ENCODE results near the gene LRFN3. TPM values are rescaled to one million over a fixed set of nuclear protein-coding genes. Genes with fewer than 3 reads are reported as not detected.
"Not testable (repeated sequence)": the region's sequence is repeated elsewhere in the genome, so short reads cannot be mapped to it uniquely, and the experiment has no call there.

The LRFN3 gene
- polyA plus RNA-seq, 1 donor = 10.2 TPM

- DNase-seq = no peak
These were observed 31.7 kb upstream of the LRFN3 start for GRCh38 chr19:35904311-35905068.

- DNase-seq = no peak
These were observed 30.9 kb upstream of the LRFN3 start for GRCh38 chr19:35905178-35905727.

GRCh38 chr19:35907377-35907745 lies 28.8 kb upstream of the LRFN3 start:
- DNase-seq = no peak

- DNase-seq = no peak
These were observed 28.1 kb upstream of the LRFN3 start, which contains the start of gene TYROBP for GRCh38 chr19:35908010-35908441. Gene TYROBP (minus strand): TSS chr19:35908295. CDS start chr19:35908228, 67 bp downstream.

GRCh38 chr19:35908973-35909683 lies 27.0 kb upstream of the LRFN3 start:
- no peak for DNase-seq

- no peak for DNase-seq
These were observed 26.5 kb upstream of the LRFN3 start for GRCh38 chr19:35909684-35910035.

GRCh38 chr19:35910355-35910754 lies 25.8 kb upstream of the LRFN3 start:
- DNase-seq = not testable (repeated sequence)

GRCh38 chr19:35911173-35911572 lies 25.0 kb upstream of the LRFN3 start:
- no peak for DNase-seq

GRCh38 chr19:35911790-35912189 lies 24.4 kb upstream of the LRFN3 start:
- DNase-seq = no peak

GRCh38 chr19:35913589-35913988 lies 22.6 kb upstream of the LRFN3 start:
- DNase-seq = no peak

GRCh38 chr19:35915443-35915842 lies 20.7 kb upstream of the LRFN3 start:
- DNase-seq = no peak

- no peak for DNase-seq
These were observed 16.9 kb upstream of the LRFN3 start for GRCh38 chr19:35919306-35919705.

- DNase-seq = no peak
These were observed 15.2 kb upstream of the LRFN3 start for GRCh38 chr19:35921012-35921411.

GRCh38 chr19:35925501-35925900 lies 10.7 kb upstream of the LRFN3 start:
- DNase-seq = no peak

GRCh38 chr19:35928507-35928906 lies 7.7 kb upstream of the LRFN3 start:
- DNase-seq = no peak

GRCh38 chr19:35929876-35930275 lies 6.3 kb upstream of the LRFN3 start:
- DNase-seq = no peak

- DNase-seq = peak; percentile 99
These were observed 4.9 kb upstream of the LRFN3 start for GRCh38 chr19:35931161-35931873.

GRCh38 chr19:35931874-35932202 lies 4.3 kb upstream of the LRFN3 start:
- DNase-seq = no peak

GRCh38 chr19:35932291-35932936 lies 3.8 kb upstream of the LRFN3 start:
- DNase-seq = no peak

- no peak for DNase-seq
These were observed 629 bp downstream of the LRFN3 start for GRCh38 chr19:35936738-35937268.

GRCh38 chr19:35937345-35938281 lies 1.4 kb downstream of the LRFN3 start:
- no peak for DNase-seq

All from left kidney (tissue), 2 donors.